T-cell (primary cell): ENCODE measurements around the gene ASB2. TPM values are rescaled to one million over a fixed set of nuclear protein-coding genes. Genes with fewer than 3 reads are reported as not detected.

Experiments
- ATAC-seq, 4 experiments: fragments of 200-7000 bp in 3 of 4; fragments of 150-1000 bp in 1 of 4; cut with Tn5 transposase; replicated peaks in 1 of 4; 1 replicate in 3 of 4; 2 replicates in 1 of 4; pipeline ENCODE4 v1.10.0; 2021; ENCODE audit warnings: moderate library complexity in 3 of 4, mild to moderate bottlenecking in 2 of 4, moderate number of reproducible peaks in 1 of 4
- CTCF ChIA-PET, 2 donors: fragments of 300-600 bp; sonication (Branson Sonifier 250); formaldehyde crosslinking; loops; one replicate each; lab custom pipeline; 2022; ENCODE audit warnings: antibody characterized with exemption in 2 of 2; lab: Charles Lee
- POLR2A ChIA-PET, 2 donors: fragments of 300-600 bp; sonication (Branson Sonifier 250); formaldehyde crosslinking; loops; one replicate each; lab custom pipeline; 2022; ENCODE audit warnings: antibody characterized with exemption in 2 of 2; lab: Charles Lee
- DNase-seq, 35 experiments: peaks; one replicate each; pipeline versions ENCODE4 v3.0.0 to v3.0.0-alpha.2; 2013 to 2023
- H3K27ac ChIP-seq: one replicate; pipeline ENCODE4 v1.5.1; 2013; ENCODE audit warnings: low read length
- H3K27me3 ChIP-seq, 2 experiments: replicated peaks in 1 of 2; 1 replicate in 1 of 2; 2 replicates in 1 of 2; pipeline versions ENCODE4 v1.6.1 to v1.7.0; 2013; ENCODE audit warnings: low read length in 1 of 2, mixed read lengths in 1 of 2; ENCODE audit not compliant: control insufficient read depth in 2 of 2, insufficient read depth in 2 of 2; ENCODE audit errors: extremely low read depth in 1 of 2
- H3K36me3 ChIP-seq, 2 donors: 1 replicate in 1 of 2; 2 replicates in 1 of 2; pipeline versions ENCODE4 v1.6.1 to v1.7.0; 2013; ENCODE audit warnings: low read length in 1 of 2; ENCODE audit not compliant: control insufficient read depth in 2 of 2, insufficient read depth in 1 of 2; ENCODE audit errors: extremely low read depth in 1 of 2
- H3K4me1 ChIP-seq, 2 experiments: 1 replicate in 1 of 2; 2 replicates in 1 of 2; pipeline versions ENCODE4 v1.6.1 to v1.7.0; 2013; ENCODE audit warnings: low read length in 2 of 2, mixed read lengths in 1 of 2; ENCODE audit not compliant: insufficient read depth in 2 of 2, control insufficient read depth in 1 of 2; ENCODE audit errors: extremely low read depth in 1 of 2
- H3K4me3 ChIP-seq, 2 donors: 1 replicate in 1 of 2; 2 replicates in 1 of 2; pipeline versions ENCODE4 v1.5.1 to v1.7.0; 2013; ENCODE audit warnings: mild to moderate bottlenecking in 2 of 2, low read length in 1 of 2, moderate library complexity in 1 of 2; ENCODE audit not compliant: control insufficient read depth in 1 of 2; ENCODE audit errors: extremely low read depth in 1 of 2
- H3K9me3 ChIP-seq: 2 replicates; pipeline ENCODE4 v1.7.0; 2013
- H3K27ac Mint-ChIP-seq, 2 donors: one replicate each; pipeline ENCODE4 v1.8.0; 2020 to 2021; ENCODE audit warnings: mild to moderate bottlenecking in 2 of 2, mixed read lengths in 2 of 2
- H3K27me3 Mint-ChIP-seq, 2 donors: one replicate each; pipeline ENCODE4 v1.8.0; 2021 to 2022; ENCODE audit warnings: mixed read lengths in 2 of 2
- H3K36me3 Mint-ChIP-seq: one replicate; pipeline ENCODE4 v1.8.0; 2021; ENCODE audit warnings: mixed read lengths
- H3K4me1 Mint-ChIP-seq, 3 donors: one replicate each; pipeline ENCODE4 v1.8.0; 2020 to 2022; ENCODE audit warnings: mixed read lengths in 3 of 3, mild to moderate bottlenecking in 1 of 3
- H3K4me3 Mint-ChIP-seq, 3 donors: one replicate each; pipeline ENCODE4 v1.8.0; 2020 to 2022; ENCODE audit warnings: mild to moderate bottlenecking in 3 of 3, mixed read lengths in 3 of 3, moderate library complexity in 3 of 3
- H3K9me3 Mint-ChIP-seq, 3 donors: one replicate each; pipeline ENCODE4 v1.8.0; 2020 to 2022; ENCODE audit warnings: mixed read lengths in 3 of 3
- WGBS: methylation state at CpG from one replicate; pipeline ENCODE4 v1.1.5; 2013; ENCODE audit warnings: missing lambda C conversion rate; ENCODE audit not compliant: insufficient coverage; 5-methylcytosine and 5-hydroxymethylcytosine counted together
- total RNA-seq, 35 experiments: library from RNA in 6 of 35; stranded (reverse) in 6 of 35; fragments of 120-200 nt in 1 of 35; gene quantifications; one replicate each; pipeline versions ENCODE4 v1.2.1 to v1.2.4 and lab custom pipeline; 2013 to 2026

The ASB2 gene
- total RNA-seq, 5 donors from 2014 or later (not counting 1 experiment from before 2014, with no cell fraction given) = 2.7 to 5.4 (median 3.3) TPM

DNA sequence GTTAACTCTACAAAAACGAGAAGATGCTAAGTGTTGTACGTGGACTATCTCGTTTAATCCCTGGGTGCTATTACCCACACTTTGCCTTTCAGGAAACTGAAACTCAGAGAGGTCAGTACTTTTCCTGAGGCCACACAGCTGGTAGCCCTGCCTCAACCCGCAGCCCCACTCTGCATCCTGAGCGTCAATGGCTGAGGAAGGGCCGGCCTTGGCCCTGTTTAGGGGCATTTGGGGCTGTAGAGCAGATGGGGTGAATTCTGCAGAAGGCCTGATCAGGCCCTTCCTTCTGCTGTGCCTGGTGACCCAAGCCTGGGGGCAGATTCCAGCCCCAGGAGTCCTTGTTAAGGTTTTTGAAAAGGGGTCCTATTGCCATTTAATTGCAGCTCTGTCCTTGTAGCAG lies 17.0 kb upstream of the ASB2 start:
- Histone ChIP-seq H3K27ac (no peak overlapping the region), H3K36me3 (no peaks in the 10 kb centered on the region), H3K9me3 (no peaks in the 10 kb centered on the region), H3K4me1 (no peaks in the 10 kb centered on the region), H3K4me3 (no peak overlapping the region), H3K27me3 (peaks cover 0 to 36% of the 10 kb centered on the region in 2 experiments)
- ChIA-PET CTCF (interaction anchor here in 1 of 2 donors (0.6 kb wide), 1 partner anchor 14 kb away, joined by 4 read pairs; no protein-coding TSS in a partner anchor), POLR2A (no interaction called here)
- Mint-ChIP-seq H3K4me1 (peaks cover 0 to 7% (median 2%) of the 10 kb centered on the region in 3 donors), H3K4me3 (no peak overlapping the region), H3K27ac (no peak overlapping the region), H3K36me3 (no peaks in the 10 kb centered on the region), H3K9me3 (no peaks in the 10 kb centered on the region), H3K27me3 (peaks cover 0 to 8% of the 10 kb centered on the region in 2 donors)
- DNase-seq (no peak), ATAC-seq (no peak)
- 90% methylated on average over 5 of the region's 6 CpGs for WGBS

DNA sequence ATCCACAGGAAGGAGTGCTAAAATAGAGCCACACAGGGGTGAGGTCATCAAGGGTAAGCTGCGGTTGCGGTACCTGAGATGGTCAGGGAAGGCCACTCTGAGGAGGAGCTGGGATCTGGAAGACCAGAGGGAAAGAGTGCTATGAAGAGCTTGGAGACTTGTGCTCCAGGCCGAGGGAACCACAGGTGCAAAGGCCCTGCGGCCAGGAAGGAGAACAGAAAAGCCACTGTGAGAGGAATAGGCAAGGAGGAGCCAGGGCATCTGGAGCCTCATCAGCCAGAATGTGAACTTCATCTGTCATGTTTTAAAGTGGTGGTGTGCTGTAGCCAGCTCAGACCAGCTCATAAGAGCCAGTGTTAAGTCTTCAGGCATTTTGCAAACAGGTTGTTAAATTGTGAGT lies 15.3 kb upstream of the ASB2 start:
- Histone ChIP-seq H3K4me1 (no peaks in the 10 kb centered on the region), H3K36me3 (no peaks in the 10 kb centered on the region), H3K4me3 (no peak overlapping the region), H3K27me3 (peaks cover 0 to 30% of the 10 kb centered on the region in 2 experiments), H3K9me3 (no peaks in the 10 kb centered on the region), H3K27ac (no peak overlapping the region)
- no peaks in the 10 kb centered on the region for H3K9me3 Mint-ChIP-seq
- ChIA-PET POLR2A (no interaction called here), CTCF (no interaction called here)
- no peak overlapping the region for H3K27ac Mint-ChIP-seq
- WGBS = 95% methylated on average over 4 of the region's 4 CpGs
- DNase-seq (no peak), ATAC-seq (no peak)
- peaks cover 0 to 8% of the 10 kb centered on the region in 2 donors for H3K27me3 Mint-ChIP-seq
- no peaks in the 10 kb centered on the region for H3K36me3 Mint-ChIP-seq
- peaks cover 0 to 7% (median 2%) of the 10 kb centered on the region in 3 donors for H3K4me1 Mint-ChIP-seq
- no peak overlapping the region for H3K4me3 Mint-ChIP-seq

DNA sequence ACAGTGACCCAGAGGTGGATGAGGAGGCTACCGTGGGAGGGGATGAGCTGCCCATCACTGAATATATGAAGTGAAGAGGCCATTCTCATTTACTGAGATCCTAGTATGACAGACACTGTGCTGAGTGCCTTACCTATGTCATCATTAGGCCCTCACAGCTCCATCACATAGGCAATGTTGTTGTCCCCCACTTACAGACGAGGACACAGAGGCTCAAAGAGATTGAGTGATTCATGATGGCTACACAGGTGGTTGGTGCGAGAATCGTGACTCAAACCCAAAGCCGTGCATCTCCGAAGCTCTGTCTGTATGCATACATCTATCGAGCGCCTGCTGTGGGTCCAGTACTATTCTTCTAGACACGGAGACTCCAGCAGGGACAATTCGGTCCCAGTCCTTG lies 14.8 kb upstream of the ASB2 start:
- Mint-ChIP-seq H3K4me1 (peaks cover 0 to 7% (median 2%) of the 10 kb centered on the region in 3 donors), H3K27ac (no peak overlapping the region), H3K9me3 (no peaks in the 10 kb centered on the region), H3K4me3 (no peak overlapping the region), H3K36me3 (no peaks in the 10 kb centered on the region), H3K27me3 (peaks cover 0 to 8% of the 10 kb centered on the region in 2 donors)
- Histone ChIP-seq H3K9me3 (no peaks in the 10 kb centered on the region), H3K27ac (no peak overlapping the region), H3K4me3 (no peak overlapping the region), H3K27me3 (peaks cover 0 to 27% of the 10 kb centered on the region in 2 experiments), H3K36me3 (no peaks in the 10 kb centered on the region), H3K4me1 (no peaks in the 10 kb centered on the region)
- ChIA-PET CTCF (no interaction called here), POLR2A (no interaction called here)
- no peak for DNase-seq
- ATAC-seq = no peak
- WGBS = 81% methylated on average over 2 of the region's 10 CpGs

DNA sequence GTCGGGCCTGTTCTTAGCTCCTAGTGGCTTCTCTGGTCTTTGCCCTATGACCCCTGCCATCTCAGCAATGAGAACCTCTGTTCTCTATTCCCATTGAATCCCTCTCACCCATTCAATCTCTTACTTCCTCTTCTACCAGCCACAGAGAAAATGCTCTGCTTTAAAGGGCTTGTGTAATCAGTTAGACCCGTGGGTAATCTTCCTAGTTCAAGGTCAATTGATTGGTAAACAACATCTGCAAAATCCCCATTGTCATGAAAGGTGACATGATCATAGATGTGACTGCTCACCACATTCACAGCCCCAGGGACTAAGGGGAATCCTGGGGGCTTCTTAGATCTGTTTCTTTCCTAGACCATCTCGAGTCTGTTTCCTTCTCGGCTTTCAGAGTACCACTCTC lies 13.6 kb upstream of the ASB2 start:
- ATAC-seq = no peak
- CTCF ChIA-PET = no interaction called here

DNA sequence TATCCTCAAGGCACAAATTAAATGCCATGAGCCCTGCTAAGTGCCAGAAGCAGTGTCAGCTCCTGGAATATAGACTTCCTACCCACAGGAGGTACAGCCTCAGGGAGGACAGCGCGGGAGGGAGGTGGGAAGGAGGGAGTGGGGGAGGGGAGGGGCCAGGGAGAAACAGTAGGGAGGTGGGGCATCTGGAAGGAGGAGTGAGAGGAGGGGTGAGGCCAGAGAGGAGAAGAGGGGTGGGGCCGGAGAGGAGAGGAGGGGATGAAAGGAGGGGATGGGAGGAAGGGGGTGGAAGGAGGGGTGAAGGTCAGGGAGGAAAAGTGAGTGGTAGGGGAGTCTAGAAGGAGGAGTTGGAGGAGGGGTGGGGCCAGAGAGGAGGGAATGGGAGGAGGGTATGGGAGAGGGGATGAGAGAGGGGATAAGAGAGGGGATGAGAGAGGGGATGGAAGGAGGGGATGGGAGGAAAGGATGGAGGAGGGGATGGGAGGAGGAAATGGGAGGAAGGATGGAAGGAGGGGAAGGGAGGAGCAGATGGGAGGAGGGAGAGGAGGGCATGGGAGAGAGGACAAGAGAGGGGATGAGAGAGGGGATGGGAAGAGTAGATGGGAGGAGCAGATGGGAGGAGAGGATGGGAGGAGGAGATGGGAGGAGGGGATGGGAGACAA lies 11.6 kb upstream of the ASB2 start:
- Mint-ChIP-seq H3K4me3 (no peak overlapping the region), H3K27ac (no peak overlapping the region), H3K4me1 (peaks cover 0 to 7% (median 3%) of the 10 kb centered on the region in 3 donors), H3K27me3 (peaks cover under 1 to 3% of the 10 kb centered on the region in 2 donors), H3K9me3 (no peaks in the 10 kb centered on the region), H3K36me3 (no peaks in the 10 kb centered on the region)
- no peaks in the 10 kb centered on the region for H3K36me3 ChIP-seq
- no peaks in the 10 kb centered on the region for H3K9me3 ChIP-seq
- POLR2A ChIA-PET = no interaction called here
- CTCF ChIA-PET = no interaction called here
- DNase-seq (no peak), ATAC-seq (no peak)
- WGBS = 100% methylated on average over 1 of the region's 3 CpGs
- H3K27ac ChIP-seq = no peak overlapping the region
- H3K4me3 ChIP-seq = no peak overlapping the region
- peaks cover 0 to 27% of the 10 kb centered on the region in 2 experiments for H3K27me3 ChIP-seq
- no peaks in the 10 kb centered on the region for H3K4me1 ChIP-seq

More for the DNA sequence above, 13.6 kb upstream of the ASB2 start:
- H3K4me1 ChIP-seq = no peaks in the 10 kb centered on the region
- H3K36me3 ChIP-seq = no peaks in the 10 kb centered on the region
- Mint-ChIP-seq H3K4me1 (peaks cover 0 to 7% (median 2%) of the 10 kb centered on the region in 3 donors), H3K36me3 (no peaks in the 10 kb centered on the region), H3K4me3 (no peak overlapping the region), H3K27ac (no peak overlapping the region), H3K9me3 (no peaks in the 10 kb centered on the region), H3K27me3 (peaks cover 0 to 3% of the 10 kb centered on the region in 2 donors)
- 86% methylated on average over 2 of the region's 4 CpGs for WGBS
- DNase-seq = no peak
- no peaks in the 10 kb centered on the region for H3K9me3 ChIP-seq
- no peak overlapping the region for H3K4me3 ChIP-seq
- H3K27me3 ChIP-seq = peaks cover 0 to 17% of the 10 kb centered on the region in 2 experiments
- no peak overlapping the region for H3K27ac ChIP-seq
- POLR2A ChIA-PET = no interaction called here

DNA sequence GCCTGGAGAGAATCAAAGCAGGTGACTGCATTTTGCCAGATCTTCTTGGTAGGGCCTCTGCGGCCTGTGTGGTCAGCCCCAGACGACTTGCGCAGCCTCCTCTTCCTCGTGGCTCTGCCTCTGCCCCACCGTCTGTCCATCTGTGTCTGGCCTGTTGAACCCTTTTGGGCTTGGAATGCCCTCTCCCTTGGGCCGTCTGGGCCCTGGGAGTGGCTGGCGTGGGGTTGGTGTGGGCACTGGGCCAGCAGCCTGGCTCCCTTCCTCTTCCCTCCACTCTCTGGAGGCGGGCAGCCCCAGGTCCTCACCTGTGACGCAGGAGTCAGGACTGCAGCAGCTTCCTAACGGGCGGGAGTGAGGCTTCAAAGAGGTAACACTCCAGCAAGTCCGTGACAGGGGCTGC lies 11.0 kb upstream of the ASB2 start:
- Mint-ChIP-seq H3K36me3 (no peaks in the 10 kb centered on the region), H3K27me3 (peaks cover 1 to 3% of the 10 kb centered on the region in 2 donors), H3K4me3 (no peak overlapping the region), H3K27ac (no peak overlapping the region), H3K4me1 (peaks cover 0 to 7% (median 3%) of the 10 kb centered on the region in 3 donors), H3K9me3 (no peaks in the 10 kb centered on the region)
- H3K4me1 ChIP-seq = no peaks in the 10 kb centered on the region
- no peak overlapping the region for H3K27ac ChIP-seq
- POLR2A ChIA-PET = no interaction called here
- no peaks in the 10 kb centered on the region for H3K36me3 ChIP-seq
- H3K9me3 ChIP-seq = no peaks in the 10 kb centered on the region
- WGBS = 95% methylated on average over 10 of the region's 12 CpGs
- DNase-seq (no peak), ATAC-seq (no peak)
- H3K4me3 ChIP-seq = no peak overlapping the region
- H3K27me3 ChIP-seq = peaks cover 0 to 26% of the 10 kb centered on the region in 2 experiments
- CTCF ChIA-PET = no interaction called here
